Measurements from ENCODE around the gene UFC1.

UFC1 gene

GRCh38 chr1:161137881-161138280 is 15.9 kb upstream of the UFC1 start:
- no peak for DNase-seq

- no peak for DNase-seq
Observed at GRCh38 chr1:161138431-161138830, 15.3 kb upstream of the UFC1 start.

- DNase-seq = peak; percentile 45
Observed at GRCh38 chr1:161139766-161140165, 14.0 kb upstream of the UFC1 start.

- DNase-seq = no peak
Observed at GRCh38 chr1:161140755-161141400, 12.9 kb upstream of the UFC1 start.

GRCh38 chr1:161145832-161146231 is 7.9 kb upstream of the UFC1 start:
- DNase-seq = no peak

- no peak for DNase-seq
Observed at GRCh38 chr1:161153176-161153575, 602 bp upstream of the UFC1 start.

GRCh38 chr1:161157867-161158266 is 4.1 kb downstream of the UFC1 start:
- DNase-seq = no peak

- DNase-seq = no peak
Observed at GRCh38 chr1:161158316-161159010, 4.7 kb downstream of the UFC1 start.

- DNase-seq = peak; percentile 90
Observed at GRCh38 chr1:161159087-161159912, 5.5 kb downstream of the UFC1 start, which contains the start of gene USP21. TSS of gene USP21 (plus strand) at chr1:161159500. CDS start at chr1:161160641, 1,141 bp downstream.

- no peak for DNase-seq
Observed at GRCh38 chr1:161159913-161160243, 6.1 kb downstream of the UFC1 start.

GRCh38 chr1:161160671-161161145 is 6.9 kb downstream of the UFC1 start:
- no peak for DNase-seq

- DNase-seq = no peak
Observed at GRCh38 chr1:161161652-161162051, 7.9 kb downstream of the UFC1 start.

GRCh38 chr1:161162052-161162451 is 8.3 kb downstream of the UFC1 start:
- no peak for DNase-seq

GRCh38 chr1:161162806-161163205 is 9.0 kb downstream of the UFC1 start:
- DNase-seq = no peak

- DNase-seq = no peak
Observed at GRCh38 chr1:161163793-161164192, 10.0 kb downstream of the UFC1 start.

GRCh38 chr1:161164901-161165610 is 11.3 kb downstream of the UFC1 start:
- no peak for DNase-seq

- DNase-seq = peak; percentile 85
Observed at GRCh38 chr1:161165742-161166668, 12.2 kb downstream of the UFC1 start, which contains the start of gene PPOX. TSS of gene PPOX (plus strand) at chr1:161166426. CDS start at chr1:161166848, 422 bp downstream.

GRCh38 chr1:161166669-161167548 is 13.1 kb downstream of the UFC1 start:
- no peak for DNase-seq

- DNase-seq = no peak
Observed at GRCh38 chr1:161168906-161169305, 15.1 kb downstream of the UFC1 start.

GRCh38 chr1:161171191-161171590 is 17.4 kb downstream of the UFC1 start:
- no peak for DNase-seq

GRCh38 chr1:161171696-161172095 is 17.9 kb downstream of the UFC1 start:
- DNase-seq = no peak
